HEK293 (cell line): Measurements from ENCODE around the gene GPR17.
A peak's percentile ranks its signal among the peaks of the same experiment; 100 is the strongest.

Source experiments
- CTCF ChIA-PET: fragments of 350-600 bp; formaldehyde crosslinking; extraction: SDS; loops from one replicate; lab custom pipeline; 2021; ENCODE audit warnings: antibody characterized with exemption; lab: Yijun Ruan, JAX
- POLR2A ChIA-PET: fragments of 300-600 bp; formaldehyde crosslinking; extraction: SDS; loops from one replicate; lab custom pipeline; 2020; ENCODE audit warnings: antibody characterized with exemption, inconsistent platforms; lab: Yijun Ruan, JAX
- H3K27ac ChIP-seq: fragments of 200-500 bp; sonication (Bioruptor generic); 2 replicates; pipeline ENCODE4 v1.5.1; 2014; ENCODE audit warnings: low read depth, low read length, control low read depth, inconsistent platforms; ENCODE audit errors: extremely low read depth
- H3K36me3 ChIP-seq, 2 experiments: fragments of 200-500 bp in 1 of 2; sonication (Bioruptor generic) in 1 of 2; 1 replicate in 1 of 2; 2 replicates in 1 of 2; pipeline ENCODE4 v1.5.1; 2014 to 2017; ENCODE audit warnings: inconsistent platforms in 2 of 2, low read length in 2 of 2; ENCODE audit not compliant: control insufficient read depth in 2 of 2, insufficient read depth in 1 of 2
- H3K4me1 ChIP-seq: fragments of 200-500 bp; sonication (Bioruptor generic); 2 replicates; pipeline ENCODE4 v1.5.1; 2014; ENCODE audit warnings: mild to moderate bottlenecking, low read length, inconsistent platforms; ENCODE audit not compliant: control insufficient read depth, insufficient read depth
- H3K4me3 ChIP-seq: 2 replicates; pipeline ENCODE4 v1.5.1; 2011; ENCODE audit warnings: low read depth, mild to moderate bottlenecking, control low read depth, low read length, moderate library complexity
- H3K9me3 ChIP-seq: fragments of 200-500 bp; sonication (Bioruptor generic); 2 replicates; pipeline ENCODE4 v1.5.1; 2014; ENCODE audit warnings: low read depth, low read length, inconsistent platforms; ENCODE audit not compliant: control insufficient read depth, insufficient read depth
- EGR2 ChIP-seq: fragments of 450-650 bp; formaldehyde crosslinking; IDR thresholded peaks from 2 replicates; pipeline ENCODE4 v1.5.1; 2016; ENCODE audit warnings: low read depth, missing biosample characterization, missing genetic modification characterization
- ELK4 ChIP-seq: IDR thresholded peaks from 2 replicates; pipeline ENCODE4 v1.6.1; 2011; ENCODE audit warnings: mild to moderate bottlenecking, low read depth, low read length, borderline replicate concordance
- HOXD13 ChIP-seq: sonication (generic); formaldehyde crosslinking; IDR thresholded peaks from 2 replicates; pipeline ENCODE4 v1.8.0; 2022; ENCODE audit warnings: missing genetic modification reagents, borderline replicate concordance
- TSHZ1 ChIP-seq: fragments of 450-650 bp; formaldehyde crosslinking; IDR thresholded peaks from 2 replicates; pipeline ENCODE4 v1.5.1; 2016; ENCODE audit warnings: missing biosample characterization, missing genetic modification characterization, borderline replicate concordance
- ZBTB21 ChIP-seq: fragments of 450-650 bp; formaldehyde crosslinking; IDR thresholded peaks from 2 replicates; pipeline ENCODE4 v1.5.1; 2017; ENCODE audit warnings: missing biosample characterization, missing genetic modification characterization
- ZBTB48 ChIP-seq: fragments of 450-650 bp; formaldehyde crosslinking; IDR thresholded peaks from 2 replicates; pipeline ENCODE4 v1.5.1; 2016; ENCODE audit warnings: missing biosample characterization, missing genetic modification characterization
- ZFHX2 ChIP-seq: fragments of 450-650 bp; formaldehyde crosslinking; conservative IDR thresholded peaks from 2 replicates; pipeline ENCODE4 v1.5.1; 2016; ENCODE audit warnings: missing biosample characterization, missing genetic modification characterization
- ZNF132 ChIP-seq: fragments of 450-650 bp; formaldehyde crosslinking; IDR thresholded peaks from 2 replicates; pipeline ENCODE4 v1.5.1; 2017; ENCODE audit warnings: missing biosample characterization, missing genetic modification characterization, borderline replicate concordance
- ZNF239 ChIP-seq: fragments of 450-650 bp; formaldehyde crosslinking; IDR thresholded peaks from 2 replicates; pipeline ENCODE4 v1.5.1; 2016; ENCODE audit warnings: missing biosample characterization, missing genetic modification characterization
- ZNF26 ChIP-seq: fragments of 450-650 bp; formaldehyde crosslinking; IDR thresholded peaks from 2 replicates; pipeline ENCODE4 v1.5.1; 2016; ENCODE audit warnings: missing biosample characterization, missing genetic modification characterization
- ZNF501 ChIP-seq: fragments of 450-650 bp; formaldehyde crosslinking; IDR thresholded peaks from 2 replicates; pipeline ENCODE4 v1.5.1; 2016; ENCODE audit warnings: missing biosample characterization, missing genetic modification characterization
- ZNF560 ChIP-seq: fragments of 450-650 bp; formaldehyde crosslinking; IDR thresholded peaks from 2 replicates; pipeline ENCODE4 v1.5.1; 2017; ENCODE audit warnings: missing biosample characterization, missing genetic modification characterization, borderline replicate concordance
- ZNF561 ChIP-seq: fragments of 450-650 bp; IDR thresholded peaks from 2 replicates; pipeline ENCODE4 v1.5.1; 2018; ENCODE audit warnings: missing biosample characterization, missing genetic modification characterization, borderline replicate concordance
- ZNF596 ChIP-seq: fragments of 450-650 bp; IDR thresholded peaks from 2 replicates; pipeline ENCODE4 v1.5.0; 2018; ENCODE audit warnings: missing biosample characterization, mild to moderate bottlenecking, missing genetic modification characterization, moderate library complexity
- ZNF610 ChIP-seq: fragments of 450-650 bp; formaldehyde crosslinking; IDR thresholded peaks from 2 replicates; pipeline ENCODE4 v1.5.1; 2016; ENCODE audit warnings: missing biosample characterization, missing genetic modification characterization, borderline replicate concordance
- ZNF677 ChIP-seq: fragments of 450-650 bp; IDR thresholded peaks from 2 replicates; pipeline ENCODE4 v1.5.0; 2018; ENCODE audit warnings: missing biosample characterization, mild to moderate bottlenecking, missing genetic modification characterization, moderate library complexity
- ZSCAN16 ChIP-seq: fragments of 450-650 bp; formaldehyde crosslinking; IDR thresholded peaks from 2 replicates; pipeline ENCODE4 v1.5.1; 2016; ENCODE audit warnings: missing biosample characterization, missing genetic modification characterization

The GPR17 gene

GRCh38 chr2:127632592-127633489, 13.1 kb upstream of the GPR17 start (continued):
- TF ChIP-seq HOXD13 (CRISPR knock-in tag) = no peak
- TF ChIP-seq, all 188 proteins: peak for 0

- TF ChIP-seq ZNF132 (tag by site-specific recombination) = no peak
- TF ChIP-seq ELK4 = no peak
- TF ChIP-seq ZSCAN16 (tag by site-specific recombination) = no peak
- TF ChIP-seq ZBTB21 (tag by site-specific recombination) = no peak
- no peak for TF ChIP-seq ZNF677 (tag by site-specific recombination)
- no peak for TF ChIP-seq ZNF596
- TF ChIP-seq ZBTB48 (tag by site-specific recombination) = no peak
- H3K9me3 ChIP-seq = no peaks in the 10 kb centered on the region
- H3K36me3 ChIP-seq = no peaks in the 10 kb centered on the region
- ChIA-PET CTCF (no interaction called here), POLR2A (no interaction called here)
- H3K27ac ChIP-seq = no peak overlapping the region
- no peak overlapping the region for H3K4me3 ChIP-seq
- peaks cover 2% of the 10 kb centered on the region; the same call in 1 of the 2 replicates for H3K4me1 ChIP-seq
These were observed 12.3 kb upstream of the GPR17 start for GRCh38 chr2:127633556-127634065.

GRCh38 chr2:127634066-127634617, 11.8 kb upstream of the GPR17 start:
- H3K36me3 ChIP-seq = no peaks in the 10 kb centered on the region
- POLR2A ChIA-PET = no interaction called here
- no peak overlapping the region for H3K27ac ChIP-seq
- CTCF ChIA-PET = interaction anchor here (0.6 kb wide), 1 partner anchor 42 kb away, joined by 4 read pairs; no protein-coding TSS in a partner anchor
- no peak overlapping the region for H3K4me3 ChIP-seq
- peaks cover 2% of the 10 kb centered on the region; the same call in 1 of the 2 replicates for H3K4me1 ChIP-seq
- TF ChIP-seq EGR2 (tag by site-specific recombination) = peak; percentile 68
- peak; percentile 69 for TF ChIP-seq ZFHX2 (tag by site-specific recombination)
- no peak for TF ChIP-seq ZNF26 (tag by site-specific recombination)
- no peaks in the 10 kb centered on the region for H3K9me3 ChIP-seq

GRCh38 chr2:127634626-127635379, 11.2 kb upstream of the GPR17 start:
- no peaks in the 10 kb centered on the region for H3K36me3 ChIP-seq
- no peaks in the 10 kb centered on the region for H3K9me3 ChIP-seq
- no peak overlapping the region for H3K4me3 ChIP-seq
- no peak overlapping the region for H3K27ac ChIP-seq
- peaks cover 2% of the 10 kb centered on the region; the same call in 1 of the 2 replicates for H3K4me1 ChIP-seq
- POLR2A ChIA-PET = no interaction called here
- CTCF ChIA-PET = interaction anchor here (0.6 to 1.2 kb wide), 2 partner anchors 18 to 43 kb away, joined by 3 to 4 read pairs; no protein-coding TSS in a partner anchor
- TF ChIP-seq ZNF561 (tag by site-specific recombination) = no peak
- no peak for TF ChIP-seq ZNF239 (tag by site-specific recombination)
- no peak for TF ChIP-seq ZNF501 (tag by site-specific recombination)
- no peak for TF ChIP-seq ELK4
- no peak for TF ChIP-seq TSHZ1 (tag by site-specific recombination)
- TF ChIP-seq ZNF560 (tag by site-specific recombination) = no peak
- no peak for TF ChIP-seq ZNF610
